HG02870 (cell line): ENCODE results near the gene MARCHF9.

Experiments used
- ATAC-seq: cut with Tn5 transposase; IDR thresholded peaks from one replicate; pipeline ENCODE4 v1.9.1; 2021; ENCODE audit warnings: mild to moderate bottlenecking, moderate library complexity; ENCODE audit not compliant: unreplicated experiment

Gene MARCHF9

DNA sequence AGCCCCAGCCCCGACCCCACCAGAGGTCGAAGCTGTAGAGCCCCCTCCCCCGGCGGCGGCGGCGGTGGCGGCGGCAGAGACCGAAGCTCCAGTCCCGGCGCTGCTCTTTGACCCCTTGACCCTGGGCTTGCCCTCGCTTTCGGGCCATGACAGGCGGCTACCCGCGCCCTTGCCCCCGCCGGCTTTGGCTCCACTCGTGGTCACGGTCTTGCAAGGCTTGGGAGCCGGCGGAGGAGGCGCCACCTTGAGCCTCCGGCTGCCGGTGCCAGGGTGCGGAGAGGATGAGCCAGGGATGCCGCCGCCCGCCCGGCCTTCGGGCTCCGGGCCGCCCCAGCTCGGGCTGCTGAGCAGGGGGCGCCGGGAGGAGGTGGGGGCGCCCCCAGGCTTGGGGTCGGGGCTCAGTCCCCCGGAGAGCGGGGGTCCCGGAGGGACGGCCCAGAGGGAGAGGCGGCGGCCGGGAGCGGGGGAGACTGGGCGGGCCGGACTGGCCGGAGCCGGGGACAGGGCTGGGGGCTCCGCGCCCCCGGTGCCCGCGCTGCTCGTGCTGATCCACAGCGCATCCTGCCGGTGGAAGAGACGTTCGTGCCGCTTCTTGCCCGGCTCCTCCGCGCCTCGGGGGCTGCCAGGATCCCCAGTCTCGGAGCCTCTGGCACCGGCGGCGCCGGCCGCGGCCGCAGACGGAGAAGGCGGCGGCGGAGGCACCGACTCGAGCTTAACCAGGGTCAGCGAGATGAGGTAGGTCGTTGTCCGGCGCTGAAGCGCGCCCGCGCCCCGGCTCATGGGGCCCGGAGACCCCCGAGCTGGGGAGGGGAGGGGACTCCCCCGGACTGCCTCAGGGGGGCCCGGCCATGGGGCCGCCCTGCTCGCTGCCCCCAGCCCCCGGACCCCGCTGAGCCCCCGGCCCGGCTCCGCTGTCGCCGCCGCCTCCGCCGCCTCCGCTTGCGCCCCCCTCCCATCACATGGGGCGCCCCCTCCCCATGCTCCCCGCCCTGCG, 17.1 kb upstream of the MARCHF9 start:
- no peak for ATAC-seq

DNA sequence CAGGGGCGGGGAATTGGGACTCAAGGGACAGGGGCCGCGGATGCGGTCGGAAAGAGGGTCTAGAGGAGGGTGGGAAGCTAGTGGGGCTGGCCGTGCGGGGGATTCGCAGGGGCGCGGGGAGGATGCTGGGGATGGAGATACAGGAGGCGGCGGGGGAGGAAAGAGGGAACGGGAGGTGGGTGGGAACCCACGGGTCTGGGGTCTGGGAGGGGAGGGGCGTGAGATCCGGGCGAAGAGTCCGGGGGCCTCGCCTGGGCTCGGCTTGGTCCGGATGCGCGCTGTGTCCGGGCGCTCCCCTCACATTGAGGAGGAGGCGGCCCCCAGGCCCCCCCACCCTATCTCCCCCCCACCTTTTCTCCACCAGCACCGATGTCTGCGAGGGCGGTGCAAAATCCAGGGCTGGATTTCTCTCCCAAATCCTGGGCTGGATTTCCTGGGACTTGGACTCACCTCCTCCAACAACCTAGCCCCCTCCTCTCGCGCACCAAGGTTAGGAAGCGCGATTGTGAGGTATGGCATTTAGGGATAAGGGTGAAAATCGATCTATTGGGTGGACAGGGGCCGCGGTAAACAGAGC, 16.2 kb upstream of the MARCHF9 start, which contains the start of gene AGAP2:
Gene AGAP2, minus strand, starts transcription at position 82 of the 577 bp plus-strand sequence. CDS start 496 bp downstream, outside the sequence.
- no peak for ATAC-seq

DNA sequence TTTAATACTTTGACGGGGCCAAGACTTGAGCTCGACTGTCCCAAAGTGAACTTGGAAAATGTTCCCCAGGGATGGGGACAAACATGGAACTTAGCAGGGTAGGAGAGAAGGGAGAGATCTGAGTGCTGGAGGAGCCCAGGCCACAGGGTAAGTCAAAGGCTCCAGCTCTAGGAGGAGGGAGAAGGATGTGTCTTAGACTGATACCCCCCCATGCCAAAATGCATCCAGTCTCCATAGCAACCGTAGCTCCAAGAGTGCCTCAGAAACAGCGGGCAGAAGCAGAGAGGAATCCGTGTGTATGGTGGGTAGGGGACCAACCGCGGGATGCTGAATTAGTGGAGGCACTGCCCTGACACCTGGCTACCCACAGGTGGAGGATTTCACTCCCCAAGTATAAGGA, 15.5 kb upstream of the MARCHF9 start:
- ATAC-seq: no peak

DNA sequence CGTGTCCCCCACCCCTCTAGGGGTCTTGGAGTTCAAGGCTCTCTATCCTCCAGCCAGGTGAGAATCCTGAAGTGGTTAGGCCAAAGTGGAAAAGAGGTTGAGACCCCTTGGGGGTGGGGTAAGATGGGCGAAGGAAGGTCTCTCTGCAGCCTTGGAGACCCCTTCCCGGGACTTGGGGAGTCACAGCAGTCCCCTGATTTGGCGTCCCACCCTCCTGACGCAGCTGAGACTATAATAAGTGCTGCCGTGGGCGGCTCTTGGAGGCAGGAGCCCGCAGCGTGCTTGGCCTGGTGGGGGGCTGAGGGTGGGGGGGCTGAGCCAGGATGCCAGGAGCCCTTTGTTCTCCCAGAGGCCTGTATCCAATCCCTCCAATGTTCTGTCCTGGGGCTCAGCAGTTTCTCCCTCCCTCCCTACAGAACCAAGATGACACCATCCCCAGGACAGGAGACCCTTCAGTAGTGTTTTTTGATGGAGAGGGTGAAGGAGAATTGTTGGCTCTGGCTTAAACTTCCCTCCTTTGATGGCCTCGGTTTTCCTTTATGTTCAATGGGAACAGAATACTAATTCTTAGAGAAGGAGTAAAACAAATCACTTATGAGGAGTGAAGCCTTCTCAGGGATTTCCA, 14.9 kb upstream of the MARCHF9 start:
- no peak for ATAC-seq

DNA sequence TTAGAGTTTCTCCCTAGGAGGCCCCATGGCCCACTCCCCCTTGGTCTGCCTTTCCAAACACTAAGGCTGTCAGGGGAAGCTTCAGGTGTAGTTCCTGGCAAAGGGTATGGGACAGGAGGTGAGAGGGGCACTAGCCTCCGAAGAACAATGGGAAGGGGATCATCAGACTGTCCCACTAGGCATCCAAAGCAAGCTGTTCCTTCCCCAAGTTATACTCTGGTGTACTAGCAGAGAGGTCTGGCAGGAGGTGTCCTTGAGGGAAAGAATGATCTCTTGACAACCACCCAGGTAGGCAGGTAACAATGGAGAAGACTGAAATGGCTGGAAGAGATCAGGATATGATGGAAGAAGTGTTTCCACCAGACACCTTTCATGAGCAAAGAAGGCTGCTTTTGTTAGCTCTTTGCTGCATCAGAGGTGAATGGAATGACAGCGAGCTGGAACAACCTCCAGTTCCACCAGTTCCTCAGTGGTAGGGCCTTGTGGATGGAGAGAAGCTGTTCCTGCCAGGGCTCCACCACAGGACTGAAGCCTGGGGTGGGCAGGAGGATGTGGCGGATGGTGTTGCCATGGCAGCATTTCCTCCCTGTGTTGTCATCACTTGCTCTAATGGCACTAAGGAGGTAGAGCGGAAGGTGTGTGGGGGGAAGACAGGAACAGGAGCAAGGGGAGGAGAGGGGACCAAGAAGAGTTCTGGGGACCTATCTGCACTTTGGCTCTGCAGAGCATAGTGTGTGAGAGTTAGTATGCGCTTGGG, 14.1 kb upstream of the MARCHF9 start:
- ATAC-seq: peak; percentile 36

DNA sequence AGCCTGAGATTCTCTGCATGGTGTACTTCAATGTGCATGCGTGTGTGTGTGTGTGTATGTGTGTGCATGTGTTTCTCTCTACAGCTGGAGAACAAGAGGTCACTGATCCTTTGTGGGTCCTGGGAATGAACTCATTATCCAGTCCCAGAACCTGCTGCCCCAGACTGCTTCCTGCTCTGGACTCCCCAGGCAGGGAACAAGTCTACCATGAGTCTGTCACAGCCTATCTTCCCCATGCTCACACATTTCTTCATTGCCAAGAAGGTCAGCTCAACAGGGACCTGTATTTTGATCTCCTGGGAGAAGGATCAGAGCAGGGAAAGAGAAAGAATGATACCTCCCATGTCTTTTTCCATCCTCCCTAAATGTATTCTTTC, 13.5 kb upstream of the MARCHF9 start:
- no peak for ATAC-seq

DNA sequence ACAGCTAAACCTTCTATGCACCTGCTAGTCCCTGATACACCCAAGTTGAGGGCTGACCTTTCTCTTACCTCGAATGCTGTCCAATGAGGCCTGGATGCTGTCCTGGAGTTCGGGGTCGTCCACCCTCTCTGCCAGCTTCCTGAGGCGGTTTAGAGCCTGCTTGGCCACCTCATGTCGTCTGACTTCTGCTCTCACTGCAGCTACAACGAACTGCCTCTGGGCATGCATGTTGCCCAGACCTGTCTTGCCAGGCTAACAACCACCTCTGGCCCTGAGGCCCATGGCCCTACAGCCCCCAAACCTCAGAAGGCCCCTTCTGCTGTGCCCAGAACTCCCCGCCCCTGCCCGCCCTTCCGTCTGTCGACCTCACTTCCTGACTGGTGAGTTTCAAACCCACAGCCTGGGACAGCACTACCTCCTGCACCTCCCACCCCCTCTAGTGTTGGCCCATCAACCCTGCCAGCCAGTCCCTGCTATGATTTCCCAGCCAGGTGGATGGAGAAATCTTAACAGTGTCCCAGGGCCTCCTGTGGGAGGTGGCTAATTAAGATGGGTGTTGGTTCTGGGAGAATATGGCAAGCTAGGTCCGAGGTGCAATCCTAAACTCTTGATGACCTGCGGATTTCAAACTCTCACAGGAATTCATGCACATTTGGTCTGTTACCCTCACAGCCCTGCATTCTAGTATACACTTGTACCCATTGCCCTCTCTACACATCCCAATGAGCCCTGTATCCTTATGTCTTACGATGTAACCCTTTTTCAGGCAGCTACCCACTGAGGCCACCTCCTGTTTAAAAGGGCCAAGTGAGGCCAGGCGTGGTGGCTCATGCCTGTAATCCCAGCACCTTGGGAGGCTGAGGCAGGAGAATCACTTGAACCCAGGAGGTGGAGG, 12.8 kb upstream of the MARCHF9 start:
- ATAC-seq: peak; percentile 50

DNA sequence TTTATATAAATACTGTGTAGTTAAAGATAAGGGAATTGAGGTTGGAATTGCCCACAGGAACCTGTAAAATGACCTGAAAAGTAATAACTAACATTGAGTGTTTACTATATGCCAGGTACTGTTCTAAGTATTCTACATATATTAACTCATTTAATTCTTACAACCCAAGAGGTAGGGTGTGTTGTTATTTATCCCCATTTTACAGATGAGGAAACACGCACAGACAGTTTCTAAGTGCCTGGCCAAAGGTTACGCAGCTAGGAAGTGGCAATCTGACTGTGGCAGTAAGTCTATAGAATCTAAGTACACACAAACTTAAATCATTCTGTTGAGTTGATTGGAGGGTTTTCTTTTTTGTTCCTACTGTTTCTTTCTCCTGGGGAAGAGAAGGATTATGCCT, 11.1 kb upstream of the MARCHF9 start:
- no peak for ATAC-seq

DNA sequence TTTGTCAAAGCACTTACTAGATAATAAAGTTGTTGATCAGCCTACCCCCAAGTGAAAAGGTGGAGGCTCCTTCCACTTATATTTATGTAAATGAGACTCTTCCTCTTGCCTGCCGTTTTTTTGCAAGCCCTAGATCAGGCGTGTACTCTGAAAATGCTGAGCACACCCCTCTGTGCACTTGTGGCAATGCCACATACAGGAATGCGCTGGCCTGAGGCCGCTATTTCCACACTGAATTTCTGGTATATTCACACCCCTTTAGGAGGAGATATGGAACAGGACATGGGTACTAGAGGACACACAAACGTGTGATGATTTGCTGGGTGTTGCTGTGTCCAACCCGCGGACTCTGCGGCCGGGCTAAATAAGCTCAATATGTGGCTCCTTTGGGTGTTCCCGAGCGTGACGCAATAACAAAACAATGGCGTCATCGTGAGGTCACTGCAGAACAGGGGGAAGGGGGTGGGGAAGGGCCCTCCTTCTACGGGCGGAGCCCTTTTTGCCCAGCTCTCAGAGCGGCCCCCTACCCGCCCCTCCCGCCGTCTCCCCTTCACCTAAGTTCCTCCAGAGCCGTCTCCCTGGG, 10.6 kb upstream of the MARCHF9 start:
- ATAC-seq: peak; percentile 29

DNA sequence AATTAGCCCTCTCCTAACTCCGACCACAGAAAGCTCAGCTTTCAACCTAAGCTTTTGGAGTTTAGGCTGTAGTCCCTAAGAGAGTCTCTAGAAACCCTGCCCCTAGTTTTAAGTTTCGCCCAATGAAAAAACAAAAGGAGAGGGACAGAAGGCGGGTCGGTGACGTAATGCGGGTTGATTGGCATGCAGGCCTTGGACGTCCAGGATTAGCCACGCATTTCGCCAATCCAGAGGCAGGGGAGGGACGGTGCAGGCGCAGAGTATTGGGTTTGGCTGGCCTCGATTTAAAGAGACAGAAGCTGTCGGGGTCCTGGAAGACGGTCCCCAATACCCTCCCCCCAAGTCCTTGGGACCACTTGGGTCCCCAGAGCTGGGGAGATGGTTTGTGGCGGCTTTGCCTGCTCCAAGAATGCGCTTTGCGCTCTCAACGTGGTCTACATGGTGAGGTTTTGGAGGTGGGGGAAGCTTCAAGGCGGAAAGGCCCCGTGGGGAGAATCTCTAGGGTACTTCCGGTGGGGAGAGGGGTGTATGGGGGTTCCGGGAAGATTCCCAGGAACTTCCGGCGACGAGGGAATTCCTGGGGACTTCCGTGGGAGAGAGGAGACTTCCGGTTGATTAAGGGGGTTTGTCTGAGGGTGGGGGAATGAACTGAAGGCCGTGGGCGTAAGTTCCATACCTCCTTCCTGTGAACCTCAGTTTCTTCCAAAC, 10.0 kb upstream of the MARCHF9 start, which contains the start of gene TSPAN31:
Gene TSPAN31, plus strand, starts transcription at position 263 of the 708 bp plus-strand sequence. Its CDS starts 116 bp downstream, at position 379.
- peak; percentile 82 for ATAC-seq

DNA sequence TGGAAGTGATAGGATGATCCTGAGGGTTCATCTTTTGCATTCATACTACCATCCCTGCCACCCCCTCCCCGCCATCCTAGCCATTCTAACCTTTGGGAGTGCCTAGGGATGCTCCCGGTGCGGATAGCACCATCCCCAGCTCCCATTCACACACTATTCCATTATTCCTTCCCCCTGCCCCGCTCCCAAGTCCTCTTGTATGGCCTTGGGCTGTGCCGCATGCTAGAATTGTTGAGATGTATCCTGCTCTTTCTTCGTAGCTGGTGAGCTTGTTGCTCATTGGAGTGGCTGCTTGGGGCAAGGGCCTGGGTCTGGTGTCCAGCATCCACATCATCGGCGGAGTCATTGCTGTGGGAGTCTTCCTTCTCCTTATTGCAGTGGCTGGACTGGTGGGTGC, 9.4 kb upstream of the MARCHF9 start:
- no peak for ATAC-seq

DNA sequence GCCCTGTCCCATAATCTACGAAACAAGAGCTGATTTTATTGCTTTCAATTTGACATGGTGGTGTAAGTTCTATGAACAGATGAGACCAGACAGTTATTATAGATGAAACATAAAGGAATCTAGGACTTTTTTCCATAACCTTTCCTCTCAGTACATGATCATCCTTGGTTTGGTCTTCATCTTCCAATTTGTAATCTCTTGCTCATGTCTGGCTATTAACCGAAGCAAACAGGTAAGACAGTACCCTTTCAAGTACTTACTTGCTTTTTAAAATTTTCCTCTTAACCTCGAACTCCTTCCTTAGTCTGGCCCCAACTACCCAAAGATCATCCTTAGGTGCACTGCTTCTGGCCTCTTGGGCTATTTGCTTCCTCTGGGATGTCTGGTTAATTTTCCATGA, 8.9 kb upstream of the MARCHF9 start:
- ATAC-seq: no peak

DNA sequence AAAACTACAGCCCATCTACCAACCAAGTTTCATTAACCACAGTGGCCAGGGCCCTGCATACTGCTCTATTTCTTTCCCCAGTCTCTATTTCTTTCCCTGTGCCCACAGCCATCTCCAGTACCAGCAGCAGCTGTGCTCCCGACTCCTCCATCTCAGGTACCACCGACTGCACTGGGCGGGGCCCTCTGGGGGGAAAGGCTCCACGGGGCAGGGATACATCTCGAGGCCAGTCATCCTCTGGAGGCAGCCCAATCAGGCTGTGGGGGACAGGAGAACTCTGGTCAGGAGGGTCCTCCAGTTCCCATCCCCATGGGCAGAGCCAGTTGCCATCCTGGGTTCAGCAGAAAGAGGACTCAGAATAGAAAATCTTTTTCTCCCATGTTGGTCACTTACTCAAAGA, 5.8 kb upstream of the MARCHF9 start:
- no peak for ATAC-seq

DNA sequence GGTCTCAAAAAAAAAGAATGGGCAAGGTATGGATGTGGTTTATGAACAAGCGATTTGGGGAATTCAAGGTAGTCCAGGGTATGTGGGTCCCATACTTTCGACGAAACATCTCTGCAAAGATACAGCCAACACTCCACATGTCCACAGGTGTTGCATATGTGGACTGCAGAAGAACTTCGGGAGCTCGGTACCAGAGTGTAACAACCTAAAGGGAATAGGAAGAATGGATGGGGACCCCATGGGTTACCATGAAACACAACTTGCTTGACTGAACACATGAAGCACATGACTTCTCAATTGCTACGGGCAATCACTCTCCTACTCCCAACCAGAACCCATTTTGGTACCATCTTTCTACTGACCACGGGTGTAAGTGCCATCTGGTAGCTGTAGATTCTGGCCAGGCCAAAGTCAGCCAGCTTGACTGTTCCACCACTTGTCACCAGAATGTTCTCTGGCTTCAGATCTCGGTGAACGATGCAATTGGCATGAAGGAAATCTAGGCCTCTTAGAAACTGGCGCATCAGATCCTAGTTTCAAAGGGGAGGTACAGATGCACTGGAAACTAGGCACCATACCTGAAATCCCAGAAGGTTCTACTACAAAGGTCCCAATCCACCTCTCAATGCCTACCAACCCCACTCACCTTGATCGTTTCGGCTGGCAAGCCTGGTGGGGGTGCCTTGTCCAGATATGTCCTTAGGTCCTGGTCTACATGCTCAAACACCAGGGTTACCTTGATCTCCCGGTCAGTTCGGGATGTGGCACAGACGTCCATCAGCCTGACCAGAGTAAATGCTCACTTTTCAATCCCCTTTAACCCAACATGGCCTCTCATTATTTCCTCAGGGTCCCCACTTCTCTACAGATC, 4.1 kb upstream of the MARCHF9 start:
- ATAC-seq: no peak

DNA sequence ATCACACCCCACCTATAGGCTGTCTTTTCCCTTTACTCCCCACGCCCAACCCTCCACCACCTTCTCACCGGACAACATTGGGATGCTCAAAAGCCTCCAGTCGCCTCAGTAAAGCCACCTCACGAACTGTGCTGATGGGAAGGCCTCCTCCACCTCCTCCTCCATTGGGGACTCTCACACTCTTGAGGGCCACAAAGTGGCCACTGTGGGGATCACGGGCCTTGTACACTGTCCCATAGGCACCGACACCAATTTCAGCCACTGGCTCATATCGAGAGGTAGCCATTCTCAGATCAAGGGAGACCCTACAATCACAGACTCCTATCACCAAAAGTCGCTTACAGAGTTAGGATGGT, 3.5 kb upstream of the MARCHF9 start:
- no peak for ATAC-seq

DNA sequence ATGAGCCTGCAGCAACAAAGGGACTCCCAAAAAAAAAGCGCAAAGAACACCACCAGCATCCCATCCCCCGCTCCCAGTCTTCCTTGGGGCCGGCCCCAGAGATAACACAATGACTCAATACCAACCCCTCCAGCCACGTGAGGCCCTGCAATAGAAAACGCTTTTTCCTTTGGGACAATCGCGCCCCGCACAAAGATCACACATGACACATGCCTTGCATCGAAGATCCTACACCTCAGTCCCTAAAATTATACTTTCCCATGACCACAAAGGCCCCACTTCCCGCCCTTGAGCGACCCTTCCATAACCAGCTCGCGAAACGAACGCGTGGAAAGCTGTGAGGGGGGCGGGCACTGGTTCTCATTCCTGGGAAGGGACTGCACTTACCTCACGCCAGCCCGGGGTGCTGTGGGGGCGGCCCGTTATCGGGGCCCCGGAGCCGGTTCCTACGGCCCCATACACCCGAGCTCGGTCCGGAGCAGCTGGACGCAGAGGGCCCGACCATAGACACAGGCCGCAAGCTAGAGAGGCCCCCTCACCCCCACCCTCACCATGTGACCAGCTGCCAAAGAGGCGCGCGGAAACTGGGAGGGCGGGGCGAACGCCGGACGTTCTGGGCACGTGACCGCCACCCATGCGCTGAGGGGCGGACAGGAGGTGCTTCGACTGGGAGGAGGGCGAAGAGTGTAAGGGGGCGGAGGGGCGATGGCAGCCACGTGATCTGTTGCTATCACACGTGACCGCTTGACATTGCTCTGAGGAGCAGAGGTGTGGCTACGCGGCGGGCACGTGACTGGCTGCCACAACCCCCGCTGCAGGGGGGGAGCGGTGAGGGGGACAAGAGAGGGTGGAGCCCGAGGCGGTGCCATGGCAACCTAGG, 2.9 kb upstream of the MARCHF9 start, which contains the start of gene CDK4:
Gene CDK4, minus strand, starts transcription at position 523 of the 880 bp plus-strand sequence. CDS start 593 bp downstream, outside the sequence.
- peak; percentile 71 for ATAC-seq

DNA sequence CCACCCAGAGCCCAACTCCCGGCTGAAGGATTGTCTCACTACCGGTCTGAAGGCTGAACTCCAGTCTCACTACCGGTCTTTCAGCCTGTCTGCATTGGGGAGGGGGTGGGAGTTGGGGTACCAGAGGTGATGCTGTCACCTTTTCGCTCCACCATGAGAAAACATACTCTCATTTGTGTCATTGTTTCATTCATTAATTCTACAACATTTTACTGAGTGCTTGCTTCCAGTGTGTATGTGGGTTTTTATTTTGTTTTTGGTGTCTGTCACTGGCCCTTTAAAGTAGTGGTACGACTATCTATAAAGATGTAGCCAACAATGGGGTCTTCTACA, 2.3 kb upstream of the MARCHF9 start:
- ATAC-seq: no peak
